Hematopoietic multipotent progenitor cell treated with erythropoietin and hydrocortisone succinate and interleukin-3 and kit ligand, for 8 days (in vitro differentiated cells): ENCODE results near the gene PYGB.

ENCODE experiments used
- DNase-seq: peaks from one replicate; pipeline ENCODE4 v3.0.0-alpha.2; 2015

The PYGB gene

DNA sequence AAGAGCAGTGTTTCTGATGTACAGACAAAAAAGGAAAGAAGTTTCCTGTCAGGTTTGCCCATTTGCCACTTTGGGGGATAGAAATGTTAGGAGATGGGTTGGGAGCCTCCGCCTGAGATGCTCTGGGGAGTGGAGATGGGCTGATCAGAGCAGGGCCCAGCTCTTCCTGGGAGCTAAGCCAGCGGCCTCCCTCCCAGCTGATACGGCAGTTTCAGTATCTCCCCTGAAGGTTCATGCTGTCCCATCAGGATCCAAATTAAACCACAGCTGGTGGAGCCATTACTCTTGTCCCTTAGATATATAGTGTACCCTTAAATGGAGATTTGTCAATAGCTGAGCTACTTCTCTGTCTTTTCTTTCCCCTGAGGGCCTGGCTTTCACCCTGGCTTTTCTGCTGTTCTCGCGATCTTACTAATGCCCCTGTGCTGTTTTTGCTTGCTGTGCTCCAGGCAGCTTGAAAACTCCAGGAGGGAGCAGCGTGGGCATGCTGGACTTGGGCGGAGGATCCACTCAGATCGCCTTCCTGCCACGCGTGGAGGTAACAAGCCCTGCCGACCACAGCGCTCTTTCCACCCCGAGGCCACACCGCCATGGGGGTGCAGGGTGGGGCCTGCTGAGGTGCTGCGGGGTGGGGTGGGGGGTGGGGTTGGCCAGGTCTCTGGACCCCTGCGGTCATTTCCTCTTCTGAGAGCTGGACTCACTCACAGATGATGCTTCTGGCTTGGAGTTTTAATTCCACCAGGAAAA lies 31.5 kb upstream of the PYGB start:
- DNase-seq = no peak

DNA sequence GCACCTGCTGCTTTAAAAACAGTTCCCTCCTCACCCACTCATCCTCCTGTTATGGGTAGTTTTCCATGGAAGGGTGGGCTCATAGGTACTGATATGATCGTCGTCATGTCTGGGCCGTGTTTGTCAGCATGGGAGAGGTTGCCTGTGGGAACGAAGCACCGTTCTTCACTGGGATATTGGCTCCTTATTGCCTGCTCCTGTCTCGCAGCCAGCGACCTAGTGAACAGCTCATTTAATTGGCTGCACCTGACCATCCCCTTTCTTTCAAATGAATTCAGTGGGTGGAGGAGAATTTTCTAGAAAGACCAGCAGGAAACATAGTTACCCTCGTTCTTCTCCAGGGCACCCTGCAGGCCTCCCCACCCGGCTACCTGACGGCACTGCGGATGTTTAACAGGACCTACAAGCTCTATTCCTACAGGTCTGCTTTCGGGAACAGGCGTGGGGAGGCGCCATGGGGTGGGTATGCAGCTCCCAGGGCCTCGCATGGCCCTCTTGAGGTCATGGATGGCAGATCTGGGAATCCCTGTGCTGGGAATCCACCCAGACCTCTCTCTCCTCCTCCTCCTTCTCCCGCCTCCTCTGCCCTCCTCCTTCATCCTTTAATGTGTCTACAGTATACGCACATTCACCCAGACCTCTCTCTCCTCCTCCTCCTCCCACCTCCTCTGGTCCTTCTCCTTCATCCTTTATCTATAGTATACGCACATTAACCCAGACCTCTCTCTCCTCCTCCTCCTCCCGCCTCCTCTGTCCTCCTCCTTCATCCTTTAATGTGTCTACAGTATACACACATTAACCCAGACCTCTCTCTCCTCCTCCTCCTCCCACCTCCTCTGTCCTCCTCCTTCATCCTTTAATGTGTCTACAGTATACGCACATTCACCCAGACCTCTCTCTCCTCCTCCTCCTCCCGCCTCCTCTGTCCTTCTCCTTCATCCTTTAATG lies 30.4 kb upstream of the PYGB start:
- no peak for DNase-seq

DNA sequence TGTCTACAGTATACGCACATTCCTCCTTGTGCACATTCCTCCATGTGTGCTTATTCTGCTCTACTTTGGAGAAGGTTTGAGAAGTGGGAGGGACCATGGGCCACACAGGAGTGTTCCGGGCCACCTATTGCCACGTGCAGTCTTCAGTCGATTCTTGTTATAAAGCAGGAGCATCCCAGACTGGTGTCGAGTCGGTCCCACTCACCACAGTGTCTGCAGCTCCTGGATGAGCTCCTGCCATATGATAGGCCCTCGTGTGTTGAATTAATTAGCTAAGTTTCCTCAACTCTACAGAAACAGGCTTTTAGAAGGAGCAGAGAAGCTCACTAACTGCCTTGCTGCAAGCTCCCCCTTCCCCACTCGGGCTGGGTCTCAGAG lies 29.8 kb upstream of the PYGB start:
- DNase-seq = no peak

DNA sequence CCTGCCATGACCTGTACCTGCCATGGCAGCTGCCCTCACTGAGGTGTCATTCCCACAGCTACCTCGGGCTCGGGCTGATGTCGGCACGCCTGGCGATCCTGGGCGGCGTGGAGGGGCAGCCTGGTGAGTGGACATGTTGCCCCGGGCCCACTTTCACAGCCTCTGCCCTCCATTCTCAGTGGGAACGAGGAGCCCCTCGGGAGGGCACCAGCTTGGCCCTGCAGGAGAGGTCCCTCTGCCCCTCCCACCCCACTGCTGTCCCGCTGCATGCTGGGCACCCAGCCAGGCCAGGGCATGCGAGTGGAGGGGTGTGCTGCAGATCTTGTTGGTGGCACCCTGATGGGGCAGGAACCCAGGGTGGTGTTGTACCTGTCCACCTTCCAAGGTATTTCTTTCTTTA lies 29.4 kb upstream of the PYGB start:
- no peak for DNase-seq

DNA sequence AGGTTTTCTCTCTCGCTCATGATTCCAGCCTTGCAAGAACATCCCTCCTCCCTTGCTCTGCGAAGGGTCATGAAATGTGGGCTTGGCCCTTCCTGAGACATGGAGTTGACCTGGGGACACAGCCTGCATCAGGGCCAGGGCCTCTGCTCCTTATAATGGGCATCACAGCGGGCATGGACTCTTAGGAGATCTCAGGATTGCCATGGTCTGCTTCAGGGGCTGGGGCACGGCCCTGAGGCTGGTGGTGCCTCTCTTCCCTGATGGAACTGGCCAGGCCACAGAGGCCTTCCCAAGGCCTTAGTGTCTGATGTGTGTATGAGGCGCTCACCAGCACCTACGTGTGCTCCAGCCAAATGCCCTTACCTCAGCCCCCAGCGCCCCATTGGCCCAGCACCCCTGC lies 28.5 kb upstream of the PYGB start:
- DNase-seq = no peak

DNA sequence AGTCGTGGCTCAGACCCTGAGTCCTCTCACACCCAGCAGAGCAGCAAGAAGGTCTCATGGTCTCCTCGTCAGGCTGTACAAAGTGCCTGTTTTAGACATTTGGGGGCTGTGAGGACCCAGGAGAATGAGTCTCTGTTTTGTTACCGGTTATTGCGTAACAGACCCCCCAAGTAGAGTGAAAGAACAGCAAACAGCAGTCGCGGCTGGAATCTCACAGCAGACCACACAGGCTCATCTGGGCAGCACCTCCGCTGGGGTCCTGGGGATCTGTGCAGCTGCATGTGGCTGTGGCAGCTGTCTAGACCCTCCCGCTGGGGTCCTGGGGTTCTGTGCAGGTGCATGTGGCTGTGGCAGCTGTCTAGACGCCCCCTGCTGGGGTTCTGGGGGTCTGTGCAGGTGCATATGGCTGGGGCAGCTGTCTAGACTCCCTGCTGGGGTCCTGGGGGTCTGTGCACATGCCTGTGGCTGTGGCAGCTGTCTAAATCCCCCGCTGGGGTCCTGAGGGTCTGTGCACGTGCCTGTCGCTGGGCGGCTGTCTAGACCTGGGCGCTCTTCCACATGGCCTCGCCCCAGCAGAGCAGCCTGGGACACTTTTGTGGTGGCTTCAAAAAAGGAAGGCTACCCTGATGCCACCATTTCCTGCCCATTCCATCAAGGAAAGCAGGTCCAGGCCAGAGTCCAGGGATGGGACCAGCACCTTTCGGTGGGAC lies 27.7 kb upstream of the PYGB start:
- DNase-seq = no peak

DNA sequence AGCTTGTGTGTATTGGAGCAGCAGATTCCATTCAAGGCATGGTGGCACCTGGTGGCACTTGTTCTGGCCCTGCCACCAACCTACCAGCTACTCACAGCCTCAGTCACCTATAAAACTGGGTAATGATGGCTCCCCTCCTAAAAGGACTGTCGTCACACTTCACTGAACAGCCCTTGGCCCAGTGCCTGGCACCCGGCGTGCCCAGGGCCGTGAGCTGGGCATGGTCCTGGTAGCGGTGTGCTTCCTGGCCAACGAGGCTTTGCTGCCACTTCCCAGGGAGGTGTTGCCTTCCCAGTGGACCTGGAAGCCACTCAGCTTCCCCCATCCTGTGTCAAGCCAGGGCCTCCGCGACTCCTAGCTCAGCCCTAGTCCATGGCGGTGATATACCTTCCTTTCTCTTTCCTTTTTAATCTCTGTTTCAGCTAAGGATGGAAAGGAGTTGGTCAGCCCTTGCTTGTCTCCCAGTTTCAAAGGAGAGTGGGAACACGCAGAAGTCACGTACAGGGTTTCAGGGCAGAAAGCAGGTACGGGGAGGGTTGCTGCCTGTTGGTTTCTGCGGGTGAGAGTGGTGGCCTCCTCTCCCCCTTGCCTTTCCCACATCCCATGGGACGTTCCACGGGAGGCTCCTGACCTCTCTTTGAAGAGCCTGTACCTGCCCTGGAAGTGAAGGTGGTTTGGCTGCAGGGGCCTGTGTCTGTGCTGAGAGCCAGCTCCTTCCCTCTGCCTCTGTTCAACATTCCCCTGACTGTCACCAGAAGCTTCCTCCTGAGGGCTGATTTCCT lies 26.9 kb upstream of the PYGB start:
- no peak for DNase-seq

DNA sequence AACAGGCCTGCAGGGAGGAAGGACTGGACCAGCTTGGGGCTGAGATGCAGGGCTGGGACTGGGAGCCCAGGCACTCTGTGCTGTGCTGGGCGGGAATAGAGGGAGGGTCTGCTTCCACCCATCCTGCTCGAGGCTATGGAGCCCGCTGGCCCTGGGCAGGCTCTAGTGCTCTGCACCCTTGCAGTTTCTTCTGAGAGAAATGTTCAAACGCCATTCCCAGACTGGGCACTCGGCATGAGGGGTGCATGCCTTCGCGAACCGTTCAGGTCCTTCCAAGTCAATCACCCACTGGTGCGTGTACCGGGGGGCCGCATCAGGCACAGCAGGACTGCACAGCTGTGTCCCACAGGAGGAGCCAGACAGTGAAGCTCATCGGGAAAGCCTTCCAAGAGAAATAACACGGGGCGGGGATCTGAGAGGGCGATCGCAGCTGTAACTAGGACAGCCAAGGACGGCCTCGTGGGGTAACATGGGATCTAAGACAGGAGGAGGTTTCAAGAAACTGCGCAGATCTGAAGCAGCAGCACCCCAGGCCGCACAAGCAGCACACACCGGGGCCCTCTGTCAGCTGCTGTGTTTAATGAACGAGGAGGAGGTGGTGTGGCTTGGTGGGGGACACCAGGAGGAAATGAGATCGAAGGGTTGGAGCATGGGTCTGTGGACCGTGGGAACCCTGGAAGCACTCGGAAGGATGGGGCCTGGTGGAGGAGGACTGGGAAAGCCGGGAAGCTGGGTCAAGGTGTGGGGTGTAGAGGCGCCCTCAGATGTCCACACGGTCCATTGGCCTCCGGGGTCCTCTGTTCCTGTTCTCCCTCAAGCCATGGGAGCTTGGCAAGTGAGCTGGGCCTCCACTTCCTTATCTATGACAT lies 26.1 kb upstream of the PYGB start:
- no peak for DNase-seq

DNA sequence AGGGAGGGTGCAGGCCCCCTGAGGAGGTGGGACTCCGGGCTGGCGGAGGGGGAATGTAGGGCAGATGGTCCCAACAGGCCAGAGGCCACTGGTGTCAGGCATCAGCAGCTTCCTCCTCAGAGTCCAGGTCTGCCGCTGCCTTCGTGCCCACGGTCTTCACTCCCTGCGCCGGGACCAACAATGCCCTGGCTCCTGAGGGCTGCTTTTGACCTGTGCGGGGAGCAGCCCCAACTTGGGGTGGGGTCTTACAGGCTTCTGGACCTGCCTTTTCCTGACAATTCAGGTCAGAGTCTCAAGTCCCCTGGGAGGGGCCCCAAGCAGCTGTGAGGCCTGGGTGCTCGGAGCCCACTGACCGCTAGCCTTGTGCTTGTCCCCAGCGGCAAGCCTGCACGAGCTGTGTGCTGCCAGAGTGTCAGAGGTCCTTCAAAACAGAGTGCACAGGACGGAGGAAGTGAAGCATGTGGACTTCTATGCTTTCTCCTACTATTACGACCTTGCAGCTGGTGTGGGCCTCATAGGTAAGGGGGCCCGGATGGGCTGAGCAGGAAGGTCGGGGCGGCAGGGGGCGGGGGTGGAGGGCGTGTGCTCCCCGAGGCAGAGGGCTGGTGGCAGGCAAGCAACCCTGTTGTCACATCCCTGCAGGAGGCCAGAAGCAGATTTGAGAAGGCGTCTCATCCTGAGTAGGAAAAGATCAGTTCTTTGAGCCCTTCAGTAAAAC lies 25.3 kb upstream of the PYGB start:
- no peak for DNase-seq

DNA sequence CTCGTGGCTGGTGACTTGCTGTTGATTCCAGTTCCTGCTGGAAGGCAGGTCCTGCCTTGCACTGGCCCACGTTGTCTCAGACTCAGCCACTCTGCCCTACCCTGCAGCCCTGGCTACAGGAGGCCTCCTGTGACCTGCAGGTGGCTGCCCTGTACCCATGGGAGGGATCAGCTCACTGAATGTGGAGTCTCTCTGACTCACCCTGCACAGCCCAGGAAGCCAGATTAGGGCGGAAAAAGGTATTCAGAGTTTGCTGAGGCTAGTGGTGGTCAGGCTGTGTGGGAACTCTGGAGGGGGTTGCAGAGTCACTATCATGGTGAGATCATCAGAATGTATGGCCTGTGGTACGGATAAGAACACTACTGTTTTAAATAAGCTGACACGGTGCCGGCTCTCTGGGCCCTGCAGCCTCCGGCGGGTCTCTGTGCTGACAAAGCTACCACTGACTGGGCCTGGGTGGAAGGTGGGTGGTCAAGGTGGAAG lies 24.7 kb upstream of the PYGB start:
- DNase-seq = peak; percentile 60

DNA sequence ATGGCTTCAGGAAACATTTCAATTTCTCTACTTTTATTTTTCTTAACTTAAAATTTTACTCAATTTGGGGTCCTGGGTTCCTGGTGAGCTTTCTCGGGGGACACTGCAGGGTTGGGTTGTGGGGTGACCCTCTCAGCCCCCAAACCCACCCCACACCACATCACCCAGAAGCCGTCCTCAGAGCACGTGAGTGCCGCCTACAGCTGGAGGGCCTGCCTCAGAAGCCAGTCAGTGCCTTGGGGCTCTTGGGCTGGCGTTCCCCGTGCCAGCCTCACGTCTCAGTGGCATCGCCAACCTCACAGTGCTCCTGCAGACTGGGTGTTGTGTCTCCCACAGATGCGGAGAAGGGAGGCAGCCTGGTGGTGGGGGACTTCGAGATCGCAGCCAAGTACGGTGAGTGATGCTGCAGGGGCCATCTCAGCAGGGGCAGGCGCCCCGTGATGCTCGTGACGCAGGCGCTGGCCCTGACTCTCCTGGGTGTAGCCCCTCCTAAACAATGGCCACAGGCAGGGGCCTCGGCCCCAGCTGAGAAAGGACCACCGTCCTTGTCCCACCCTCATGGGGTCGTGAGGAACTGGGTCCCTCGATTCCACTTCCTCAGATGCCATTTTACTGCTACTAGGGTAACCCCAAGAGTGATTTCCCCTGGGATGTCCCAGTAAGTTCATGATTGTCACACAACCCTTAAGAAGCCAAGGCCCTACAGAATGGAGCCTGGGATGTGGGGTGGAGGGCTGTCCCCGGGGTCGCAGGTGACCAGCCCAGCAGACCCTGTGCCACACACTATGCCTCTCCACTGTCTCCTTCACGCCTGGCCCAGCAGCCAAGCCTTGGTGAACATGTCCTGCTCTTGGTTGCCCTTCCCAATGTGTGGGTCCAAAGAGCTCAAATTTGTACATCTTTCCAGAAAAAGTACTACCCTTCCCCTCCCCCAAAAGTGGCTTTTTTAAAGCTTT lies 23.8 kb upstream of the PYGB start:
- no peak for DNase-seq

DNA sequence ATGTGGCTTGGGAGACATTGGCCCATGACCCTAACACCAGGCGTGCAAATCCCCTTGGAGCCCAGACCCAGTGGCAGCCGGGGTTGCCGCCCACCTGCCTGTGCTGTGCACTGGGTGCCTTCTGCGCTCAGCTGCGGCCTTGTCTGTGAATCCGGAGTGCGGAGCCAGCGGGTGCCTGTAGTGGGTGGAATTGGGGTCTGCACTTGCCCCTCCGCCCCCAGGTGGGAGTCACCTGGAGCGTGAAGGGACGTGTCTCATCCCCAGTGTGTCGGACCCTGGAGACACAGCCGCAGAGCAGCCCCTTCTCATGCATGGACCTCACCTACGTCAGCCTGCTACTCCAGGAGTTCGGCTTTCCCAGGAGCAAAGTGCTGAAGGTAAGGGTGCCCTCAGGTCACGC lies 22.9 kb upstream of the PYGB start:
- no peak for DNase-seq

DNA sequence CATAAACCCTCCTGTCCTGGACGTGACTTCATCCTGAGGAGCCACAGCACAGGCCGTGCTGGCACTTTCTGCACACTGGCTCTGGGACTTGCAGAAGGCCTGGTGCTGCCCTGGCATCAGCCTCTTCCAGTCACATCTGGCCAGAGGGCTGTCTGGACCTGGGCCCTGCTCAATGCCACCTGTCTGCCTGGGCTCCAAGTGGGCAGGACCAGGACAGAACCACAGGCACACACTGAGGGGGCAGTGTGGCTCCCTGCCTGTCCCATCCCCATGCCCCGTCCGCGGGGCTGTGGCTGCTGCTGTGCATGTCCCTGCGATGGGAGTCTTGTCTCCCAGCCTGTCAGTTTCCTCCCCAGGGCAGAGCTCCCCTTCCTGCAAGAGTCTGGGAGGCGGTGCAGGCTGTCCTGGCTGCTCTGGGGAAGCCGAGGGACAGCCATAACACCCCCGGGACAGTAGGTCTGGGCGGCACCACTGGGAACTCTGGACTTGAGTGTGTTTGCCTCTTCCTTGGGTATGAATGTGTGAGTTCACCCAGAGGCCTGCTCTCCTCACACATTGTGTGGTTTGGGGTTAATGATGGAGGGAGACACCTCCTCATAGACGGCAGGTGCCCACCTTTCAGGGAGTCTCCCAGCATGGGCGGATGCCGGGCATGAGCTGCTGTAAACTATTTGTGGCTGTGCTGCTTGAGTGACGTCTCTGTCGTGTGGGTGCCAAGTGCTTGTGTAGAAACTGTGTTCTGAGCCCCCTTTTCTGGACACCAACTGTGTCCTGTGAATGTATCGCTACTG lies 22.0 kb upstream of the PYGB start:
- DNase-seq = no peak

DNA sequence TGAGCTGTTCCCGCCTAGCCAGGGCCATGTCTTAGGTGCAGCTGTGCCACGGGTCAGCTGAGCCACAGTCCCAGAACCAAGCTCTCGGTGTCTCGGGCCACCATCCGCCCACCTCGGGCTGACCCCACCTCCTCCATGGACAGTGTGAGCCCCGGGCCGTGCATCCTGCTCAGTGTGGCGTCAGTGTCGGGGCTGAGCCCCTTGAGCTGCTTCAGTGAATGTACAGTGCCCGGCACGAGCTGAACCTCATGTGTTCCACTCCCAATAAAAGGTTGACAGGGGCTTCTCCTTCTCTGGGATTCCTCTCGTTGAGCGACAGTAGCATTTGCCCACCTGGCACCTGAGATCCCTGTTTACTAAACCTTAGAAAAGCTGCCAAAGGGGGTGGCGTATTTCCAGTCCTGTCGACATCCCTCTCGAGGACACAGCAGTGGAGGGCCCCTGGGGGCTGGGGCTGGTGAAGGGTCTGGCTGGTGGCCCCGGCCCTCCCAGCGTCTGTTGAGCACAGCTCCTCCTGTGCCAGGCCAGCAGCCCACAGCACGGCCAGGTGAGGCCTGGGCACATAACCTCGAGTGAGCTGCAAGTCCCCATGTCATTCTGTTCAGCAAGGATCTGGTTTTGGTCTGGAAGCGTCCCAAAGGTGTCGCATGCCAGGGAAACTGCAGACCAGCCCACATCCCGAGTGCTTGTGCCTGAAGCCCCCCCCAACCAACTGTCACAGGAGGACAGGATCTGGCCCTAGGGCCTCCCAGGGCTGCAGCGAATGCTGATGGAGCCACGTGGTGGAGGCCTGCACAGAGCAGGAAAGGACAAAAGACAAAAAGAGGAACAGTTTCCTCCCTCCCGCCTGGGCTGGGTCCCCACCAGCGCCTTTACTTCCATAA lies 21.2 kb upstream of the PYGB start:
- DNase-seq = no peak

DNA sequence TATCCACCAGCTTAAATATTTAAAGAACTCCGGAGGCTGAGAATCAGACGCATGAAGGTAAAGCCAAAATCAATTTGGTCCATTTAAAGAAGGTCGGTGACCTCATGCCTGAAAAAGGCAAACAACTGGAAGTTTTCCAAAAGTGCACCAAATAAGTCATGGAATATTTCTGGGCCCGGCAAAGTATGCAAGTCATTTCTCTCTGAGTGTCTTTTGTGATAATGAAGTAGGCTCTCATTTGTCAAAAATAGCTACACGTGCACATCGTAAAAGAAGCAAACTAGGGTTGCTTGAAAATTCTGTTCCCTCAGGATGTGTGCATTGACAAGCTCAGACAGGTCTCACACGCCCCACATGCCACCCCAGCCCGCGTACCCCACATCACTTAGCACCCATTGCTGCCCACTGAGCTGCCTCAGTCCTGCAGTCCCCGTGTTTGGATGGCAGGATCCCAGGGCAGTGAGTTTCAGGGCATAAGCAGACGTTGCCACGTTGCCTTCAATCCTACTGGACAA lies 20.5 kb upstream of the PYGB start:
- peak; percentile 65 for DNase-seq

DNA sequence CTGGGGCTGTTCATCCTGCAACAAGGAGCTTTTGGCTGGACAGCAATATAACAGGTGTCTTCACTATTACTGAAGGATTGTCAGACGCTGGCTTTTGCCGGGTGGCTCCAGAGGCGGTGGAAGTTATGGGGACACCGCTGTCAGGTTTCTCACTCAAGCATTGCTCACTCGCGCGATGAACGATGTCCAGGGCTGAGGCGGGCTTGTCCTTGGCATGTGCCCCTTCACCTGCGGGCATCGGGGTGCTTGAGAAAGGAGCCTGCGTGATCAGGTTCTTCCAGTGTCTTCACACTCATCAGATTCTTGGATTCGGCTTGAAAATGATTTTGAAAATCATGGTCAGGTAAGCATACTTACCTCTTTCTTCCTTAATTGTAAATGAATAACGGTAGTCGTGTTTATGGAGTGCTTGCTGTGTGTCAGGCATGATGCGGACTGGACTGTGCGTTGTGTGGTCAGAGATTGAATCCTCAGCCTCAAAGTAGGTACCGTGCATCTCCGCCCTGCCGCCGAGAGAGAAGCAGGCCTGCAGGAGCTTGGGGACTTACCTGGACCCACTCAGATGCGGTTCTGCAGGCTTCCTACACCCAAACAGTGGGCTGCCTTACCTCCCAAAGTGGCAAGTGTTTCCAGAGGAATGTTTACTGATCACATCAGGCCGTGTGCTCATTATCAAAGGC lies 18.3 kb upstream of the PYGB start:
- no peak for DNase-seq
